Activated T-helper 17 cell treated with anti-CD3 and anti-CD28 coated beads, Interleukin-2, amount 50 U/mL, for 72 hours (primary cell): ENCODE data around the gene RGL2. TPM values are rescaled to one million over a fixed set of nuclear protein-coding genes. Genes with fewer than 3 reads are reported as not detected.
A peak's percentile ranks its signal among the peaks of the same experiment; 100 is the strongest.
"Not testable (repeated sequence)": the region's sequence is repeated elsewhere in the genome, so short reads cannot be mapped to it uniquely, and the experiment has no call there.

Experiments used
- ATAC-seq: fragments of 150-1000 bp; cut with Tn5 transposase; replicated peaks from 2 replicates; pipeline ENCODE4 v1.10.0; 2021; ENCODE audit warnings: mild to moderate bottlenecking, moderate library complexity
- H3K27ac Mint-ChIP-seq: one replicate; pipeline ENCODE4 v1.8.0; 2022; ENCODE audit warnings: mixed read lengths
- H3K27me3 Mint-ChIP-seq: one replicate; pipeline ENCODE4 v1.8.0; 2022; ENCODE audit warnings: mixed read lengths
- H3K36me3 Mint-ChIP-seq: one replicate; pipeline ENCODE4 v1.8.0; 2022; ENCODE audit warnings: low read depth, mild to moderate bottlenecking, mixed read lengths
- H3K4me1 Mint-ChIP-seq: one replicate; pipeline ENCODE4 v1.8.0; 2022; ENCODE audit warnings: mixed read lengths
- H3K4me3 Mint-ChIP-seq: one replicate; pipeline ENCODE4 v1.8.0; 2022; ENCODE audit warnings: mild to moderate bottlenecking, mixed read lengths
- H3K9me3 Mint-ChIP-seq: one replicate; pipeline ENCODE4 v1.8.0; 2022; ENCODE audit warnings: mixed read lengths
- total RNA-seq, 2 donors: library from RNA; stranded (reverse); gene quantifications; one replicate each; pipeline ENCODE4 v1.2.3, GENCODE V29; 2022

The RGL2 gene
- total RNA-seq, 2 donors from 2014 or later: 37.7 to 73.4 TPM

DNA sequence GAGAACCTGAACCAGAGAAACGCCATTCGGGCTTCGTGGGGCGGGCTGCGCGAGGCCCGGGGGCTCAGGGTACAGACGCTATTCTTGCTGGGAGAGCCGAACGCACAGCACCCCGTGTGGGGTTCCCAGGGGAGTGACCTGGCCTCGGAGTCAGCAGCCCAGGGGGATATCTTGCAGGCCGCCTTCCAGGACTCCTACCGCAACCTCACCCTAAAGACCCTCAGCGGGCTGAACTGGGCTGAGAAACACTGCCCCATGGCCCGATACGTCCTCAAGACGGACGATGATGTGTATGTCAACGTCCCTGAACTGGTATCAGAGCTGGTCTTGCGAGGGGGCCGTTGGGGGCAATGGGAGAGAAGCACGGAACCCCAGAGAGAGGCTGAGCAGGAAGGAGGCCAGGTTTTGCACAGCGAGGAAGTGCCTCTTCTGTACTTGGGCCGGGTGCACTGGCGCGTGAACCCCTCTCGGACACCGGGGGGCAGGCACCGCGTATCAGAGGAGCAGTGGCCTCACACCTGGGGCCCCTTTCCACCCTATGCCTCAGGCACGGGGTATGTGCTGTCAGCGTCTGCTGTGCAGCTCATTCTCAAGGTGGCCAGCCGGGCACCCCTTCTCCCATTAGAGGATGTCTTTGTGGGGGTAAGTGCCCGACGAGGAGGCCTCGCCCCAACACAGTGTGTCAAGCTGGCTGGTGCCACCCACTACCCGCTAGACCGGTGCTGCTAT lies 20.9 kb downstream of the RGL2 start:
- ATAC-seq: no peak
- Mint-ChIP-seq H3K36me3 (peaks cover 76% of the 10 kb centered on the region), H3K9me3 (no peaks in the 10 kb centered on the region), H3K4me3 (peak overlapping the region; percentile 88), H3K27me3 (no peaks in the 10 kb centered on the region), H3K27ac (peak overlapping the region; percentile 83), H3K4me1 (peaks cover 26% of the 10 kb centered on the region)

DNA sequence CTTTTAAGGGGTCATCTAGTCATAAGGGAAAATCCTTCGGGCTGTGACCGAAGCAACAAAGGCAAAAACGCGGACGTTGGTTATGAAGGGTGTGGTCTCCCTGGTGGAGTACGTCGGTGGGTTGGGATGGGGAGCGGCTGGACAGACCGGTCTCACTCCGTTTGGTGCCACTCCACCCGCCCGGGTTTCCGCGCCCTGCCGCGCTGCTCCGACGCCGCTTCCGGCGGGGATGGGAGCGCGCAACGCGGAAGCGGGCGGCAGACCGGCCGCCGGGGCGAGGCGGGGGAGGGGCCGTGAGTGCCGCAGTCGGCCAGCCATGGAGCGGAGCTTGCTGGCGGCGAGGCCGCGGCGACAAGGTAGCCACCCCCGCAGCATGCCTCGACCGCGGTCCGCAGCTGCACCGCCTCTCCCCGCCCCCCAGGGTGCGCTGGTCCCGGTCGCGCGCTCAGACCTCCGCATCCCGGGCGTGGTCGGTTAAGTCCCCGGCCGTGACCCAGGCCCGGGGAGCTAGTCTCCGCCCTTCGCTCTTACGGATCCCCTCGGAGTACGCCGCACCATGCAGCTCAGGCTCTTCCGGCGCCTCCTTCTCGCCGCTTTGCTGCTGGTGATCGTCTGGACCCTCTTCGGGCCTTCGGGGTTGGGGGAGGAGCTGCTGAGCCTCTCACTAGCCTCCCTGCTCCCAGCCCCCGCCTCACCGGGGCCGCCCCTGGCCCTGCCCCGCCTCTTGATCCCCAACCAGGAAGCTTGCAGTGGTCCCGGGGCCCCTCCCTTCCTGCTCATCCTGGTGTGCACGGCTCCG lies 21.7 kb downstream of the RGL2 start, which contains the start of gene B3GALT4:
B3GALT4 (plus strand) TSS at position 260 of the 799 bp plus-strand sequence; CDS start at position 557, 297 bp downstream.
- H3K27me3 Mint-ChIP-seq: no peaks in the 10 kb centered on the region
- peaks cover 26% of the 10 kb centered on the region for H3K4me1 Mint-ChIP-seq
- H3K27ac Mint-ChIP-seq: peak within 1 kb of the TSS; percentile 96
- H3K9me3 Mint-ChIP-seq: no peaks in the 10 kb centered on the region
- peak within 1 kb of the TSS; percentile 88 for H3K4me3 Mint-ChIP-seq
- peaks cover 76% of the 10 kb centered on the region for H3K36me3 Mint-ChIP-seq
- ATAC-seq: peak; percentile 79

DNA sequence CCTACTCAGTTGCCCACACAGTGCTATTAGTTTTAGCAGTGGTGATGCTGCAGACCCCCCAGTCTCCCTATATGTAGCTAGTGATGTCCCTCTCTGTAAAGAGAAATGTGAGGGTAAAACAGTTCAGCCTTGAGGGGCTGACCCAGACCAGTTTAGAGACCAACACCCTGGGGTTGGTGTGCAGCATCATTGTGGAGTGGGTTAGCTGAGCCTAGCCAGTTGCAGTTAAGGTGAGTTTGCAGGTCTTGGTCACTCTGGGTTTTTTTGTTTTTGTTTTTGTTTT lies 22.2 kb downstream of the RGL2 start:
- Mint-ChIP-seq H3K36me3 (peaks cover 79% of the 10 kb centered on the region), H3K27me3 (no peaks in the 10 kb centered on the region), H3K4me3 (peak overlapping the region; percentile 88), H3K27ac (peak overlapping the region; percentile 96), H3K4me1 (peaks cover 26% of the 10 kb centered on the region), H3K9me3 (no peaks in the 10 kb centered on the region)
- ATAC-seq: no peak

DNA sequence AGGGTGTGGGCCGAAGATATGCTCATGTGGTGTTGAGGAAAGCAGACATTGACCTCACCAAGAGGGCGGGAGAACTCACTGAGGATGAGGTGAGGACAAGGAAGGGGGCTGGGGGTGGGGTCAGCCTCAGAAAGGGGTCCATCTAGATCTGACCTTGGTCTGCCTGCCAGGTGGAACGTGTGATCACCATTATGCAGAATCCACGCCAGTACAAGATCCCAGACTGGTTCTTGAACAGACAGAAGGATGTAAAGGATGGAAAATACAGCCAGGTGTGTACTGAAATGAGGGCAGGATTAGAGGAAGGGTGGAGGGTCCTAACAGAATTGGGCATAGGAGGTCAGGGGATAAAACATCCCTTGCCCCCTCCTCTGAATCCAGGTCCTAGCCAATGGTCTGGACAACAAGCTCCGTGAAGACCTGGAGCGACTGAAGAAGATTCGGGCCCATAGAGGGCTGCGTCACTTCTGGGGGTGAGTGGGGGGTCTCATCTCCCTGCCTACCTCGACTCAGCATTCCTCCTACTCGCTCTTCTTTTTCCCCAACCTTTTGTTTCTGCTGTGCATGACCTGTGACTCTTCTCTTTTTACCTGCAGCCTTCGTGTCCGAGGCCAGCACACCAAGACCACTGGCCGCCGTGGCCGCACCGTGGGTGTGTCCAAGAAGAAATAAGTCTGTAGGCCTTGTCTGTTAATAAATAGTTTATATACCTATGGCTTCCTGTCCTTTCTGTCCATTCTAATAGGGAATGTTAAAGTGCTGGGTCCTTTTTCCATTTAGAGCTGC lies 22.8 kb downstream of the RGL2 start:
- H3K27me3 Mint-ChIP-seq: not testable (repeated sequence)

DNA sequence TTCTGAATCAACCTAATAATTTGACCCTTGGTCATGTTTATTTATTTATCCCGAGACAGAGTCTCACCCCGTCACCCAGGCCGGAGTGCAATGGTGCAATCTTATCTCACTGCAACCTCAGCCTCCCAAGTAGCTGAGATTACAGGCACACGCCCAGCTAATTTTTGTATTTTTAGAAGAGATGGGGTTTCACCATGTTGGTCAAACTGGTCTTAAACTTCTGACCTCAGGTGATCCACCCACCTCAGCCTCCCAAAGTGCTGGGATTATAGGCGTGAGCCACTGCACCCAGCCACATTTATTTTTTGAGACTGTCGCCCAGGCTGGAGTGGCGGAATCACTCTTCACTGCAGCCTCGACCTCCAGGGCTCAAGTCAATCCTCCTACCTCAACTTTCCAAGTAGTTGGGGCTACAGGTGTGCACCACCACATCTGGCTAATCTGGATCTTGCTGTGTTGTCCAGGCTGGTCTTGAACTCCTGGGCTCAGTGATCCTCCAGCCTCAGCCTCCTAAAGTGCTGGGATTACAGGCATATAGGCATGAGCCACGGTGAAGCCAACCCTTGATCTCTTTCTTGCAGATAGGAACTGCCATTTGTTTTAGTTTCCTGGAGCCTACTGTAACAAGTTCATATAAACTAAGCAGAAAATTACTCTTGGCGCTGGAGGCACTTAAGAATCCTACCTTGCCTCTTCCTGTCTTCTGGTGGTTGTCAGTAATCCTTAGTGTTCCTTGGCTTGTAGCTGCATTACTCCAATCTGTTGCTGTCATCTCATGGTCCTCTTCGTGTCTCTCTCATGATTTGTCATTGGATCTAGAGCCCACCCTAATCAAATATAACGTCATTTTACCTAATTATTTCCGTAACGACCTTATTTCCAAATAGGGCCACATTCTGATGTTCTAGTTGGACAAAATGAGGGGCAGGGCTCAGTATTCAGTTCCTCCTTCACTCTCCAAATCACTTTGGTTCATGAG lies 24.5 kb downstream of the RGL2 start:
- no peak for ATAC-seq
- no peaks in the 10 kb centered on the region for H3K9me3 Mint-ChIP-seq

More for the DNA sequence above, 22.8 kb downstream of the RGL2 start:
- peaks cover 26% of the 10 kb centered on the region for H3K4me1 Mint-ChIP-seq
- peak overlapping the region; percentile 96 for H3K27ac Mint-ChIP-seq
- ATAC-seq, H3K9me3 Mint-ChIP-seq: not testable (repeated sequence)
- peak overlapping the region; percentile 88 for H3K4me3 Mint-ChIP-seq
- peaks cover 80% of the 10 kb centered on the region for H3K36me3 Mint-ChIP-seq

DNA sequence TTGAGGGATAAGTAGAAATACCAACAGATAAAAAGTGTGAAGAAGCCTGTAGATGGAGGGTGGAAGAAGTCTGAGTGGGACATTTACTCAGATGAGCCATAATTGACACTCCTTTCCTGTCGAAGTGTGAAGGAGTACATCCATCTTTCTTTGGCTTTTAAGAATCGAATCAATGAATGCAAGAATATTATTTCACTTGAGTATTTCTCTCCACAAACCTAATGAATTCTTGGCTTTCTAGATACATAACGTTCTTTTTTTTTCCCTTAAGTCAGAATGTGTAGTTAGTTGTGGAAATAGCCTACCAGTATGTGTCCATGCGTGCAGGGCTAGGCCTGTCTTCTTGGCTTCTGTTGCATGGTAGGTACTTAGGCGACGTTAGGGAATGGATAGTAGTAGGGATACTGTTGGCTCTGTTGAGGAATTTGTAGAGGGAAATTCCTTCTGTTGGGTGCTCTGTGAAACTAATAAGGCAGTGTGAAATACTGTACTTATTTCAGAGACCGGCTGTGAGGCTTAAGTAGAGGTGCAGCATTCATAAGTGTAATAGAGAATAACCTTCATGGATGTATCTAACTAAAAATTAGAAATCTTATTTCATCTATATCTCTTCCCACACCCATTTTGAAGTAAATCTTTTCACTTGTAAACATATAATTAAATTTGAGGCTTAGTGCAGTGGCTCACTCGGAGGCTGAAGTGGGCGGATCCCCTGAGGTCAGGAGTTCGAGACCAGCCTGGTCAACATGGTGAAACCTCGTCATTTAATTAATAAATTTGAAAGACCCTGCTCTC lies 25.4 kb downstream of the RGL2 start:
- Mint-ChIP-seq H3K27me3 (no peaks in the 10 kb centered on the region), H3K27ac (peak overlapping the region; percentile 96), H3K36me3 (peaks cover 88% of the 10 kb centered on the region), H3K4me1 (peaks cover 39% of the 10 kb centered on the region), H3K4me3 (peak overlapping the region; percentile 88), H3K9me3 (no peaks in the 10 kb centered on the region)
- no peak for ATAC-seq

More for the DNA sequence above, 24.5 kb downstream of the RGL2 start:
- Mint-ChIP-seq H3K27me3 (no peaks in the 10 kb centered on the region), H3K36me3 (peaks cover 84% of the 10 kb centered on the region), H3K4me3 (peak overlapping the region; percentile 88), H3K27ac (peak overlapping the region; percentile 96), H3K4me1 (peaks cover 39% of the 10 kb centered on the region)

DNA sequence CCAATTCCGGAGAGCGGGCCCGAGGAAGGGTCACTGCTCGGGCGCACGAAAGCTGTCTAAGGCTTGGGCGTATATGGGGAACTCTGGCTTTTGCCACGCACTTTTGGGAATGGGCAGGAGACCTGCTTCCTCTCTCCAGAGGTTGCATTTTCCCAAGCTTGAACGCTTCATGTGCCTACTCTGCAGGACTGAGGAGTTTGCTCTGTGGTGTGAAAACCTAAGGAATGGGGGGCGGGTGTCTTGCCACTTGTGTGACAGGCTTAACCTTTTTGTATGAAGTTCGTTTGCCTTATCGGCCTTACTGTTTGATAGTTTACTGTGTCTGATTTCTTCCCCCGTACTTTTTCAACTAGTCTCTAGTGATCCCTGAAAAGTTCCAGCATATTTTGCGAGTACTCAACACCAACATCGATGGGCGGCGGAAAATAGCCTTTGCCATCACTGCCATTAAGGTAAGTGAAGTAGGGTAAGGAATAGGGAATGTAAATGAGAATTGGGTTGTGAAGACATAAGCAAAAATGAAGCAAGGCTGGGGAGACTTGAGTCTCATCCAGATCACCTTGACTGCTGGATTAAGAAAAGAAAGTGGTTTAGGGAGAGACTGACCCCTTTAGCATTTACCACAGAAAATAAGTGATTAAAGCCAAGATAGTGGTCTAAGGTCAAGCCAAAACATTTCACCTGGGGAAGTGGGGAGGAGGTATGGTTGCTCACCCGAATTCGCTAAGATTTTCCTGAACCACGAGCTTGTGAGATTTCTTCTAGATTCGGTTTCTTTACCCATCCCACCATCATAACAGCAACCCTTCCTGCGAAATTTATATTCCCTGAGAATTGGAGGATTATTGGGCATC lies 26.2 kb downstream of the RGL2 start:
- H3K36me3 Mint-ChIP-seq: peaks cover 91% of the 10 kb centered on the region
- peak; percentile 14 for ATAC-seq
- peak overlapping the region; percentile 88 for H3K4me3 Mint-ChIP-seq
- no peaks in the 10 kb centered on the region for H3K27me3 Mint-ChIP-seq
- H3K4me1 Mint-ChIP-seq: peaks cover 39% of the 10 kb centered on the region
- no peaks in the 10 kb centered on the region for H3K9me3 Mint-ChIP-seq
- peak overlapping the region; percentile 96 for H3K27ac Mint-ChIP-seq

DNA sequence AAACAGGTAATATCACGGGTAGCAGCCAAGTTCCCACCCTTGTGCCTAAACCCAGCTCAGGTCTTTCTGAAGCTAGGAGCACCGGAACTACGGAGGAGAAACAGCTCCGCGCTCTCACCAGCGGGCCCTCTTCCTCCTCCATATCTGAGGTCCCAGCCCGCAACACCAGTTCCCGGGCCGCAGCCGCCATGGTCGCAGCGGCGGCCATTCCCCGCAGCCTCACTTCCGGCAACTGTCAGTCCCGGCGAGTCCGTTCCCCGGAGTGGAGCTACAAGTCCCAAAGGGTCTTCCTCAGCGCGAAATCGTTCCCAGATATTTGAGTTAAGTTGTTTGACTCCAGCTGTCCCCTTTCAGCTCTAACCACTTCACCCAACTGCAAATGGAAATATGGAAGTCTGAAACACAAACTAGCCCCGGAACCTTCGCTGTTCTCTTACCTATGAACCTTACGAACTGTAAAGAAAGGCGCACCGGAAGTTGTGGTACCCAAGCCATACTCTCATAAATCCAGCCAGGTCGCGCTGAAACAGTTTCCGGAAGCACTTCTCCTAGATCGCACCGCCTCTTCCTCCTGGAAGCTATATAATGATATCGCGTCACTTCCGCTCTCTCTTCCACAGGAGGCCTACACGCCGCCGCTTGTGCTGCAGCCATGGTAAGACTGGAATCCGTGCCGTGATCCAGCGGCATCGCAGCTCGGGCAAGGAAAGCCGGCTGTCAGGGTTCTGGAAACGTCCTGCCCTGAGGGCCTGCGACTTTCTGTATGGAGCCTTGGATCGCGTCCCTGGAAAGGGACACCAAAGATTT lies 27.1 kb downstream of the RGL2 start, which contains the start of the genes RPS18 and VPS52:
RPS18 (plus strand) TSS at position 608 of the 807 bp plus-strand sequence; CDS start at position 653, 45 bp downstream.
VPS52 (minus strand) TSS at position 409 of the 807 bp plus-strand sequence; CDS start at position 208, 201 bp downstream.
- ATAC-seq: peak; percentile 96
- Mint-ChIP-seq H3K4me3 (peak within 1 kb of the TSS; percentile 88), H3K27me3 (no peaks in the 10 kb centered on the region), H3K4me1 (peaks cover 39% of the 10 kb centered on the region), H3K9me3 (no peaks in the 10 kb centered on the region), H3K27ac (peak within 1 kb of the TSS; percentile 96), H3K36me3 (peaks cover 92% of the 10 kb centered on the region)

DNA sequence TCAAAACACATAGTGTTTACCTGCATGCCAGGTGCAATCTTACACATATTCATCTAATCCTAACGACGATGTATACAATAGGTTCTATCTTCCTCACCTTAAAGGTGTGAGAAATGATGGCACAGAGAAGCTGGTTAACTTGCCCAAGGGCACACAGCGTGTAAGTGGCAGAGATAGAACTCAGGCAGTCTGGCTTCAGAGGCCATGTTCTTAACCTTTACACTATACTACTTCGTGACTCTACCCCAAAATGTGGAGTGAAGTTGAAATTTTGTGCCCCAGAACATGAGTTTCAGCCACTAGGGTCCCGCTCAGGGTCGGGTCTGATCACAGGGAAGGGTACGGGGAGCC lies 27.6 kb downstream of the RGL2 start:
- Mint-ChIP-seq H3K27ac (peak overlapping the region; percentile 96), H3K4me1 (peaks cover 33% of the 10 kb centered on the region), H3K9me3 (no peaks in the 10 kb centered on the region), H3K4me3 (peak overlapping the region; percentile 88), H3K27me3 (no peaks in the 10 kb centered on the region), H3K36me3 (peaks cover 92% of the 10 kb centered on the region)
- ATAC-seq: peak; percentile 1

DNA sequence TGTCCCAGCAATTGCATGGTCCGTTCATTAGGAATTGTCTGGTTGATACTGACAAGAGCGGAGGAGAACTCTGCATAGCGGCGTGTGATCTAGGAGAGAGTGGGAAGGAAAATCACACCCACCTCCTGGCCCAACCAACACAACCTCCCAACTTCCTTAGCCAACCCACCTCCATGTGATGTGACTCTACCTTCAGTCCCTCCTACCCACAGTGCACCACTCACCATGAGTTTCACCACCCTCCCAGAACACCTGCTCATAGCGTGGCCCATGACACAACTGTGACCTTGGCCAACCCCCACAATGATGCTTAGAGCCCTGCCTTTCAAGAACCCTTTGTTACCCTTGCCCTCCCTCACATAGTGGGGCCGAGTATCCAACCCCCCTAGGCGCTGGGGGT lies 34.7 kb downstream of the RGL2 start:
- no peak overlapping the region for H3K27ac Mint-ChIP-seq
- H3K27me3 Mint-ChIP-seq: no peaks in the 10 kb centered on the region
- ATAC-seq: no peak
- no peaks in the 10 kb centered on the region for H3K9me3 Mint-ChIP-seq
- H3K4me3 Mint-ChIP-seq: no peak overlapping the region
- no peaks in the 10 kb centered on the region for H3K4me1 Mint-ChIP-seq
- peaks cover 100% of the 10 kb centered on the region for H3K36me3 Mint-ChIP-seq

DNA sequence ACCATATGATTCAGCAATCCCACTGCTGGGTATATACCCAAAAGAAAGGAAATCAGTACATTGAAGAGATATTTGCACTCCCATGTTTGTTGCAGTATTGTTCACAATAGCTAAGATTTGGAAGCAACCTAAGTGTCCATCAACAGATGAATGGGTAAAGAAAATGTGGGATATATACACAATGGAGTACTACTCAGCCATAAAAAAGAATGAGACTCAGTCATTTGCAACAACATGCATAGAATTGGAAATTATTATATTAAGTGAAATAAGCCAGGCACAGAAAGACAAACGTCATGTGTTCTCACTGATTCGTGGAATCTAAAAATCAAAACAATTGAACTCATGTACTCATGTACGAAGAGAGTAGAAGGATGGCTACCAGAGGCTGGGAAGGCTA lies 36.3 kb downstream of the RGL2 start:
- Mint-ChIP-seq H3K27ac (peak overlapping the region; percentile 50), H3K36me3 (peaks cover 96% of the 10 kb centered on the region)
- not testable (repeated sequence) for H3K27me3 Mint-ChIP-seq, H3K9me3 Mint-ChIP-seq, H3K4me3 Mint-ChIP-seq, ATAC-seq, H3K4me1 Mint-ChIP-seq
